Adrenal gland (tissue), 12 donors: ENCODE data around the gene ARF6. TPM values are rescaled to one million over a fixed set of nuclear protein-coding genes. Genes with fewer than 3 reads are reported as not detected.

Experiments
- DNase-seq, 7 donors: peaks; one replicate each; pipeline ENCODE4 v3.0.0-alpha.2; 2019 to 2020
- H3K27ac ChIP-seq, 5 donors: fragments of 200-600 bp; sonication (generic) in 4 of 5; 1 replicate in 3 of 5; 2 replicates in 2 of 5; pipeline versions ENCODE4 v1.5.1 to v1.8.0; 2016 to 2020; ENCODE audit warnings: mild to moderate bottlenecking in 1 of 5
- H3K27me3 ChIP-seq: fragments of 200-600 bp; 2 replicates; pipeline ENCODE4 v1.8.0; 2021
- H3K36me3 ChIP-seq, 2 donors: fragments of 200-600 bp; replicated peaks in 1 of 2; 1 replicate in 1 of 2; 2 replicates in 1 of 2; pipeline versions ENCODE4 v1.5.1 to v1.8.0; 2018 to 2022
- H3K4me1 ChIP-seq, 2 donors: fragments of 200-600 bp; replicated peaks in 1 of 2; 1 replicate in 1 of 2; 2 replicates in 1 of 2; pipeline versions ENCODE4 v1.5.1 to v1.8.0; 2018 to 2021
- H3K4me3 ChIP-seq, 4 donors: fragments of 200-600 bp; sonication (generic) in 3 of 4; one replicate each; pipeline ENCODE4 v1.5.1; 2016 to 2018
- H3K9me3 ChIP-seq, 3 donors: fragments of 200-600 bp; sonication (generic) in 1 of 3; replicated peaks in 1 of 3; 1 replicate in 2 of 3; 2 replicates in 1 of 3; pipeline versions ENCODE4 v1.5.1 to v1.8.0; 2016 to 2021
- POLR2A ChIP-seq, 2 donors: fragments of 450-650 bp; IDR thresholded peaks; one replicate each; pipeline ENCODE4 v1.6.1; 2017; ENCODE audit warnings: antibody characterized with exemption in 2 of 2, mild to moderate bottlenecking in 2 of 2, moderate library complexity in 1 of 2
- WGBS, 4 donors: extraction: QIAGEN DNeasy Blood & Tissue Kit in 2 of 4; methylation state at CpG; one replicate each; pipeline versions ENCODE4 v1.1.5 to v1.1.7; 2013 to 2017; 5-methylcytosine and 5-hydroxymethylcytosine counted together
- intact Hi-C, 2 donors: fragments of 100-400 bp; cut with DNase I; formaldehyde crosslinking; loops; one replicate each; pipeline versions ENCODE4 v1.14.1 to v1.15.0; 2022 to 2023
- polyA plus RNA-seq, 3 donors: library from polyadenylated mRNA; stranded (reverse); fragments of 200-250 nt in 2 of 3; fragments of 350-450 nt in 1 of 3; fragmentation: Illumina TruSeq in 1 of 3; extraction: RNeasy Lipid Tissue Mini Kit (QIAGEN cat#74804) in 1 of 3; gene quantifications; one replicate each; pipeline ENCODE4 v1.2.3, GENCODE V29; 2013 to 2014
- total RNA-seq, 9 donors: library from RNA; depleted of rRNA in 4 of 9; stranded (reverse); fragments of >200 nt in 4 of 9; fragments of 120-200 nt in 1 of 9; fragmentation: NEBNext Ultra II Directional in 1 of 9; extraction: Animal tissue kit (Norgen Biotek cat#: 25700) in 1 of 9; gene quantifications; one replicate each; pipeline versions ENCODE4 v1.1.0 to v1.2.4, GENCODE V29; 2013 to 2023
- TF ChIP-seq, protein P1 (sequence below), 6 experiments: fragments of 450-650 bp in 4 of 6; fragments of 200-600 bp in 2 of 6; sonication (generic) in 1 of 6; IDR thresholded peaks; 1 replicate in 5 of 6; 2 replicates in 1 of 6; pipeline versions ENCODE4 v1.5.1 to v1.8.0; 2016 to 2021; ENCODE audit warnings: antibody characterized with exemption in 6 of 6, mild to moderate bottlenecking in 2 of 6, moderate library complexity in 1 of 6
- donor health status: healthy with polysubstance abuse.
- donor health status: Bipolar disorder and iron deficiency.
- donor health status: DM: yes; HTN: yes; CAD: no.
- donor health status: DM: no; HTN: no; CAD: no.
- donor health status: DM: no; HTN: no; CAD: no.
- donor health status: DM: yes; HTN: yes; CAD: no.

Gene ARF6
- total and polyA plus RNA-seq, 12 donors, result 13.6 to 65.8 (median 47.6) TPM

DNA sequence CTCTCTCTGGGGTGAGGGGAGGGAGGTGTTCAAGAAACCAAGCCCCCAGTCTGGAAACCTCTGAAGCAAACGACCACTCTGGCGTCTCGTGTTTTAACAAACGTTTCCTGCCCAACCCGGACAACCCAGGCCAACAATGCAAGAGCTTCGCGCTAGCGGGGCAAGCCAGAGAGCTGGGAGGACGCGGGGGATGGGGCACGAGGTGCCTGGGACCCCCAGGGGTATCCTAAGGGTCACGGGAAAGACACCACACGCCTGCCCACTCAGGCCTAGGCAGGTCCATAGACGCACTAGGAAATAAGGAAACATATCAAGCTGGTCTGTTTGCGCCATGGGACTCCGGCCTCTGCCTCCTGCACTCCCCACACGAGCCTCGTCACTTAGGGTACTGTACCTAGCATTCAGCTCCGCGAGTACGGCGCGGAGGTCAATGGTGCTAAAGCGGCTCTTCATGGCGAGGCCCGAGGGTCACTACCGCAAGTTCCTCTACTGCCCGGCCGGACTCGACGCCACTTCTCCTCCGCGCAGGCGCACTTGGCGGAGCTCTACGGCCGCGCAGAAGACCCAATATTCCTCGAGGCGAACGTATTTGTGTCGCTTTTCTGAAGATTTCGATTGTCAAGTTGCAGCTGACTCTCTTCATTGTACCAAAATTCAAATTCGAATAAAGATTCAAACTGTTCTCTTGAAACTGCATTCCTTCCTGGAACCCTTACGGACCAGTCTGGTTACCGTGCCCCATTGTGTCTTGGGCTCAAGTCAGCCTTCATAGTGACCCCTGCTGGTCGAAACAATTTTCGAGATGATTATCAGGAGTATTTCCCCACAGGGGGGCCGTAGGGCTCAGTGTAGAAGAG, 40.4 kb upstream of the ARF6 start, which contains the start of gene NEMF:
Gene NEMF, minus strand, starts transcription at position 488 of the 857 bp plus-strand sequence. Its CDS starts 35 bp downstream, at position 453.
- H3K9me3 ChIP-seq, result no peaks in the 10 kb centered on the region
- H3K36me3 ChIP-seq, result peaks cover 0 to 28% of the 10 kb centered on the region in 2 donors
- peaks cover 12 to 16% of the 10 kb centered on the region in 2 donors for H3K4me1 ChIP-seq
- H3K4me3 ChIP-seq, result peak within 1 kb of the TSS; percentile 45 to 92 (median 66)
- no peaks in the 10 kb centered on the region for H3K27me3 ChIP-seq
- peak within 1 kb of the TSS; percentile 12 to 94 (median 89) for H3K27ac ChIP-seq
- WGBS, 4 donors, result 0% methylated on average over 19 to 49 of the region's 49 CpGs
- TF ChIP-seq, protein P1, sequence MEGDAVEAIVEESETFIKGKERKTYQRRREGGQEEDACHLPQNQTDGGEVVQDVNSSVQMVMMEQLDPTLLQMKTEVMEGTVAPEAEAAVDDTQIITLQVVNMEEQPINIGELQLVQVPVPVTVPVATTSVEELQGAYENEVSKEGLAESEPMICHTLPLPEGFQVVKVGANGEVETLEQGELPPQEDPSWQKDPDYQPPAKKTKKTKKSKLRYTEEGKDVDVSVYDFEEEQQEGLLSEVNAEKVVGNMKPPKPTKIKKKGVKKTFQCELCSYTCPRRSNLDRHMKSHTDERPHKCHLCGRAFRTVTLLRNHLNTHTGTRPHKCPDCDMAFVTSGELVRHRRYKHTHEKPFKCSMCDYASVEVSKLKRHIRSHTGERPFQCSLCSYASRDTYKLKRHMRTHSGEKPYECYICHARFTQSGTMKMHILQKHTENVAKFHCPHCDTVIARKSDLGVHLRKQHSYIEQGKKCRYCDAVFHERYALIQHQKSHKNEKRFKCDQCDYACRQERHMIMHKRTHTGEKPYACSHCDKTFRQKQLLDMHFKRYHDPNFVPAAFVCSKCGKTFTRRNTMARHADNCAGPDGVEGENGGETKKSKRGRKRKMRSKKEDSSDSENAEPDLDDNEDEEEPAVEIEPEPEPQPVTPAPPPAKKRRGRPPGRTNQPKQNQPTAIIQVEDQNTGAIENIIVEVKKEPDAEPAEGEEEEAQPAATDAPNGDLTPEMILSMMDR (IDR thresholded peaks at IDR 0.05), result peak; percentile 68 to 95 (median 82)
- peak; percentile 66 to 88 for TF ChIP-seq POLR2A (IDR thresholded peaks at IDR 0.05)
- intact Hi-C loops, result no loop called here
- DNase-seq, result peak; percentile 85 to 94 (median 89)

DNA sequence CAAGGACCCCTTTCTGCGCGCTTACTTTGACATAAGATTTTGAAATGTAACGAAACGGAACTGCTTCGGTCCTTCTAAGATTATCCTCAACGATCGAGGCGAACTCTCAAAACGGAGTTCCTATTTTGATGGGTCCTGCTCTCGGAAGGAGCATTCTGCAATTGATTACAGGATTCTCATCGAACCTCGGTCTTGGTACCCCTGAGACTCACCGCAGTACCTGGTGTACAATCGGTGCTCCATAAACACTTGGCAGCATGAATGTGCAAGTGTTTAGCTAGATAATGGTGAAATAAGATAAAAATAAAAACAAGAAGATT, 39.8 kb upstream of the ARF6 start:
- Histone ChIP-seq H3K4me1 (peaks cover 12 to 16% of the 10 kb centered on the region in 2 donors), H3K36me3 (peaks cover 0 to 24% of the 10 kb centered on the region in 2 donors), H3K9me3 (no peaks in the 10 kb centered on the region), H3K27ac (peak overlapping the region in 4 of 5 donors; percentile 86 to 94 (median 92)), H3K4me3 (peak overlapping the region in 3 of 4 donors; percentile 45 to 92 (median 81)), H3K27me3 (no peaks in the 10 kb centered on the region)
- DNase-seq, result no peak
- intact Hi-C loops, result no loop called here
- TF ChIP-seq, protein P1 (IDR thresholded peaks at IDR 0.05), result peak in 1 of 6 experiments; percentile 43
- no peak for TF ChIP-seq POLR2A (IDR thresholded peaks at IDR 0.05)
- WGBS, 4 donors, result 0 to 2% (median 1%) methylated on average over 11 to 14 of the region's 14 CpGs

DNA sequence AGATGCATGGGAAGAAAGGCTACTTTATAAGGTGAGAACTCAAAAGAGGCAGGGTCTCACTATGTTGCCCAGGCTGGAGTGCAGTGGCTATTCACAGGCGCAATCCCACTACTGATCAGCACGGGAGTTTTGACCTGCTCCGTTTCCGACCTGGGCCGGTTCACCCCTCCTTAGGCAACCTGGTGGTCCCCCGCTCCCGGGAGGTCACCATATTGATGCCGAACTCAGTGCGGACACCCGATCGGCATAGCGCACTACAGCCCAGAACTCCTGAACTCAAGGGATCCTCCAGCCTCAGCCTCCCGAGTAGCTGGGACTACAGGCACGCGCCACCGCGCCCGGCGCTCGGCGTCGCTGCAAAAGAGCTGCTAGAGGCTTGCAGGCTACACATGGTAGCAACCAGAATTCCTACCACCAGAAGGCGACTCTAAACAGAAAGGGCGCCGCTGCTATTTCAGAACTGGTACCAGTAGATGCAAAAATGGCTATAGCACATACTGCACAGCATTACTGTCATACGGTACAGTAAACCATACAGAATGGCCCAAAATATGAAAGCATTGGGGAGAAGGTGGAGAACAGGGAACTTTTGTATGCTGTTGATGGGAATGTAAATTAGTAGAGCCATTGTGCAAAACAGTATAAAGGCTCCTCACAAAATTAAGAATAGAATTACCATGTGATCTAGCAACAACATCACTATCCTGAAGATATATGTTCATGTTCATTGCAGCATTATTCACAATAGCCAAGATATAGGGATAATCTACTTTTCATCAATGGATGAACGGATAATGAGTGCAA, 39.1 kb upstream of the ARF6 start:
- peak in 1 of 2 donors; percentile 35 for TF ChIP-seq POLR2A (IDR thresholded peaks at IDR 0.05)
- TF ChIP-seq, protein P1 (IDR thresholded peaks at IDR 0.05), result peak; percentile 60 to 90 (median 82)
- intact Hi-C loops, result no loop called here
- H3K9me3 ChIP-seq, result no peaks in the 10 kb centered on the region
- DNase-seq, result peak; percentile 70 to 91 (median 85)
- peaks cover 12 to 16% of the 10 kb centered on the region in 2 donors for H3K4me1 ChIP-seq
- H3K27me3 ChIP-seq, result no peaks in the 10 kb centered on the region
- WGBS, 4 donors, result 17 to 39% (median 25%) methylated on average over 10 to 25 of the region's 27 CpGs
- H3K36me3 ChIP-seq, result peaks cover 0 to 21% of the 10 kb centered on the region in 2 donors
- peak overlapping the region in 3 of 5 donors; percentile 39 to 94 (median 89) for H3K27ac ChIP-seq
- H3K4me3 ChIP-seq, result peak overlapping the region in 2 of 4 donors; percentile 81 to 92
